Measurements from ENCODE around the gene PASK. TPM values are rescaled to one million over a fixed set of nuclear protein-coding genes. Genes with fewer than 3 reads are reported as not detected.

PASK gene
- total and polyA plus RNA-seq, 7 experiments from 2014 or later, result 15.0 to 160 (median 78.3) TPM

Other genes starting within 250 kb of the PASK start
- under 1 TPM in 1 of 5 experiments, not detected in 4; 0.22 TPM for gene CROCC2, start 243.1 kb downstream of the PASK start, total RNA-seq
- gene CROCC2, start 243.1 kb downstream of the PASK start, polyA plus RNA-seq, result not detected
- 100 to 1,000 TPM in 1 of 5 experiments, 10 to 100 TPM in 4; 20.3 to 120 (median 56.3) TPM for gene SNED1, start 150.9 kb downstream of the PASK start, total RNA-seq
- 1 to 10 TPM; 1.0 to 1.4 TPM for gene SNED1, start 150.9 kb downstream of the PASK start, polyA plus RNA-seq
- gene MTERF4, start 47.2 kb downstream of the PASK start, total RNA-seq, result 100 to 1,000 TPM in 2 of 5 experiments, 10 to 100 TPM in 3; 45.3 to 214 (median 91.8) TPM
- gene MTERF4, start 47.2 kb downstream of the PASK start, polyA plus RNA-seq, result 10 to 100 TPM; 73.1 to 82.3 TPM
- gene PPP1R7, start 995 bp upstream of the PASK start, total RNA-seq, result 100 to 1,000 TPM in 1 of 5 experiments, 10 to 100 TPM in 4; 39.2 to 105 (median 55.3) TPM
- 100 to 1,000 TPM; 110 to 122 TPM for gene PPP1R7, start 995 bp upstream of the PASK start, polyA plus RNA-seq
- under 1 TPM; 0.16 to 0.94 (median 0.27) TPM for gene ANO7, start 39.2 kb upstream of the PASK start, total RNA-seq
- gene ANO7, start 39.2 kb upstream of the PASK start, polyA plus RNA-seq, result under 1 TPM in 1 of 2 donors, not detected in 1; 0.32 TPM
- gene HDLBP, start 166.2 kb upstream of the PASK start, total RNA-seq, result 100 to 1,000 TPM; 127 to 231 (median 169) TPM
- 10 to 100 TPM; 42.8 to 71.8 TPM for gene HDLBP, start 166.2 kb upstream of the PASK start, polyA plus RNA-seq
- gene SEPTIN2, start 166.5 kb upstream of the PASK start, total RNA-seq, result 100 to 1,000 TPM; 189 to 340 (median 209) TPM
- gene SEPTIN2, start 166.5 kb upstream of the PASK start, polyA plus RNA-seq, result 100 to 1,000 TPM; 129 to 134 TPM
- gene FARP2, start 206.8 kb upstream of the PASK start, total RNA-seq, result 10 to 100 TPM; 12.4 to 31.0 (median 22.1) TPM
- 1 to 10 TPM; 6.2 to 7.2 TPM for gene FARP2, start 206.8 kb upstream of the PASK start, polyA plus RNA-seq